NCI-H2107 (cell line): ENCODE measurements around the gene TYW1B.
"Not testable (repeated sequence)": the region's sequence is repeated elsewhere in the genome, so short reads cannot be mapped to it uniquely, and the experiment has no call there.

Experiments
- DNase-seq: peaks from one replicate; lab custom pipeline; 2025; lab: John Stamatoyannopoulos, UW

The TYW1B gene

DNA sequence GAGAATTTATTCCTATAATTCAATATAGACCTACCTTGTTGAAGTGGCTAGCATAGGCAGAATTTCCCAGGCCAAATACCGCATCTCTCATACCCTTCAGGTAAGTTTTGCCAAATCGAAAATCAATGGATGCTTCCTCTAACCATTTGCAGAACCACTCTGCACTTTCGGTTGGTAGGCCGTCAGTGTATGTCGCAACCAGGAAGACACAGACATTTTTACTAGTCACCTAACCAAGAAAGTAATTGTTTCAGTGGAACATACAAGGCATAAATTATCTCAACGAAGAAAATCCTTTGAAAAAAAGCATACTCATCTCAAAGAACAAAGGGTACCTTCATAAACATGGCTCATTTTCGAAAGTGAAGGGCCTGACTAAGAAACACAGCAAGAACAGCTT lies 17.6 kb downstream of the TYW1B start:
- not testable (repeated sequence) for DNase-seq

- DNase-seq: not testable (repeated sequence)
Measured at GRCh38 chr7:72808511-72808910, 19.5 kb downstream of the TYW1B start.

DNA sequence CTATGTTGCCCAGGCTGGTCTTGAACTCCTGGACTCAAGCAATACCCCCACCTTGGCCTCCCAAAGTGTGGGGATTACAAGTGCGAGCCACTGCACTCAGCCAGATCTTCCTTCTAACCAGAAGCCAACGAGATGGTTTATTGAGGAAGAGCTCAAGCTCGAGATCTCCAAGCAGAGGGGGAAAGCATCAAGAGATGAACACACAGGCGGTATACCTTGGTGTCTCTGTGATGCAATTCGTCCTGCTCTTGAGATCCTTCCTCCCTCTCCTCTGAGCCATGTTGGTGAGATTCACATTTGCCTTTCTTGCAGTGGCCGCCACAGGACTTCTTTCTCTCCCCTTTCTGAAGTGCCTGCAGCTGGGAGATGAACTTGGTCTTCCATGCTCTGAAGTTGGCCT lies 21.1 kb downstream of the TYW1B start:
- DNase-seq: not testable (repeated sequence)

GRCh38 chr7:72805526-72806494 lies 22.2 kb downstream of the TYW1B start:
- DNase-seq: no peak

DNA sequence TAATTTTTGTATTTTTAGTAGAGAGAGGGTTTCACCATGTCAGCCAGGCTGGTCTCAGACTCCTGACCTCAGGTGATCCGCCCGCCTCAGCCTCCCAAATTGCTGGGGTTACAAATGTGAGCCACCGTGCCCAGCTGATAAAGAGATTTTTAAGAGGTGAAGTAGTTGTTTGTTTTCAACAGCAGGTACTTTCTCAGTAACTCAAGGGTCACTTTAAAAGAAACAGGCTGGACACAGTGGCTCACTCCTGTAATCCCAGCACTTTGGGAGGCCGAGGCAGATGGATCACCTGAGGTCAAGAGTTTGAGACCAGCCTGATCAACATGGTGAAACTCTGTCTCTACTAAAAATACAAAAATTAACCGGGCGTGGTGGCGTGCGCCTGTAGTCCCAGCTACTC lies 24.2 kb downstream of the TYW1B start:
- not testable (repeated sequence) for DNase-seq

- not testable (repeated sequence) for DNase-seq
Measured at GRCh38 chr7:72801564-72801963, 26.4 kb downstream of the TYW1B start.

DNA sequence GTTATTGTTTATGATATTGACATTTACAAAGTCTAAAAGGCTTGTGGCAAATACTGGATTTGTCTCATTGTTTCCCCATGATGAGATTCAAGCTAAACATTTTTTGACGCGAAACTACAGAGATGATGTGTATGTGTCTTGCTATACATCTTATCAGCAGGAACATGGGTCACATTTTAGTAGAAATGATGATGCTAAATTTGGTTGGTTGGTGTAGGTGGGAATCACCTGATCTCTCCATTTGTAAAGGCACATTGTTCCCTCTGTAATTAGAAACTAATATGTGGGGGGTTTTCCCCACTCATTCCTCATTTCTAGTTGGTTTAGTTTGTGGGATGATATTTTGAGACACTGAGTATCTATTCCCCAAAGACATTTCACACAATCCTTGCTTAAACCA lies 32.6 kb downstream of the TYW1B start:
- not testable (repeated sequence) for DNase-seq

DNA sequence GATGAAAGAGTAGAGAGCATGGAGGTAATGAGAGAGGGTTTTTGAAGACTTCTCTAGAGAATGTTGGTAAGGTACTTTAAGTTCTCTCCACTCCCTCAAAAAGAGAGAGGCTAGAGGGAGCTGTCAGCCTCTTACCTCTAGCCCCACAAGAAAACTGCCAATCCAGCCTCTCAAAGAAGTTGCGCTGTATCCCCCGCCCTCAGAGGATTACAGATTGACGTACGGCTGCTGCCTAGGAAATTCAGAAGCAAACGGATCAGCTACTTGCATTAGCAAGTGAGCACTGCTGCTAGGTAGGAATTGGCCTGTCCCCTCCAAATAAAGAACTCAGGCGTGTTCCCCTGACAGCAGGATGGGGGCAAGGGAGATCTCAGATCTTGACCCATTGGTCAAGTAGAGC lies 34.2 kb downstream of the TYW1B start:
- DNase-seq: no peak

GRCh38 chr7:72790698-72791060 lies 37.3 kb downstream of the TYW1B start:
- not testable (repeated sequence) for DNase-seq

DNA sequence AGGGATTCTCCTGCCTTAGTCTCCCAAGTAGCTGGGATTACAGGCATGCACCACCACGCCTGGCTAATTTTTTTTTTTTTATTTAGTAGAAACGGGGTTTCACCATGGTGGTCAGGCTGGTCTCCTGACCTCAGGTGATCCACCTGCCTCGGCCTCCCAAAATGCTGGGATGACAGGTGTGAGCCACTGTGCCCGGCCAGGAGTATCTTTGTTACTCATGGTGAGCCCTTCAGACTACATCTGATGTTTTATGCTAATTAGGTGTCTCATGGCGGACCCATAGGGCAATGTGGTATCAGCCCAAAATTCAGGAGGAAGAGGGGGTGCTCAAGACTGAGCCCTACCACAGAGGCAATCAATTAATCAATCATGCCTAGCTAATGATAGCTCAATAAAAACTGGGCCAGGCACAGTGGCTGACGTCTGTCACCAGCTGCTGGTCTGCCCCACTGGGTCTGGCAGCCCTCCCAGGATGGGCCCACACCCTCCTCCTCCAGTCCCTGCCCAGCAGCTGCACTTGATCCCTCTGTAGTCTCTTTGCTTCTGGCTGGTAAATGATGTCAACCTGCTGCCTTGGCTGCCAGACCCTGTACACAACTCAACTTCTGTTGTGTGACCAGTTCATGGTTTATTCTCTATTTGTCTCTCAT lies 37.8 kb downstream of the TYW1B start:
- not testable (repeated sequence) for DNase-seq

DNA sequence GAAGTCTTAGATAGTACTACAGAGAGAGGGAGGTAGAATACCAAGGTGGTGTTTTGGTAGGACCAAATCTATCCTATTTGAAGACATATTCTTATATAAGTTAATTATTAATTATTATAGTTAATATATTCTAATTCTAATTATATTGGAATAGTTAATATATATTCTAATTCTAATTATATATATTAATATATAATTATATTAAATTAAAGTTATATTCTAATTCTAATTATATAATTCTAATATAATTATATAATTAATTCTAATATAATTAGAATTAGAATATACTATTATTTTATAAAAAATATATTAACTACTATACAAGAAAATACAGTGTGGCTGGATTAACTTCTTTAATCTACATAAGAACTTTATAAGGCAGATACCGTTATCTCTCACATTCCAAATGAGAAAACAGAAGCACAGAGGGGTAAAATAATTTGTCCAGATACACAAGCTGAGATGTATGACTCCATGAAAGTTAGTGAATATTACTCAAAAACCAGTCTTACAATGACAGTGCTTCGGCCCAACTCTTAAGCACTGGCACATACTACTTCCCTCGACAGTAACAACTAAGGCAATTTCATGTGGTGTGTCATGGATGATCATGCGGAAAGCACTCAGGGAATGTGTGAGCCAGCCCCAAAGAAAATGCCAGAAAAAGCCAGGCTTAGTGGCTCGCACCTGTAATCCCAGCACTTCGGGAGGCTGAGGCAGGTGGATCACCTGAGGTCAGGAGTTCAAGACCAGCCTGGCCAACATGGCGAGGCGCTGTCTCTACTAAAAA lies 42.6 kb downstream of the TYW1B start:
- no peak for DNase-seq

DNA sequence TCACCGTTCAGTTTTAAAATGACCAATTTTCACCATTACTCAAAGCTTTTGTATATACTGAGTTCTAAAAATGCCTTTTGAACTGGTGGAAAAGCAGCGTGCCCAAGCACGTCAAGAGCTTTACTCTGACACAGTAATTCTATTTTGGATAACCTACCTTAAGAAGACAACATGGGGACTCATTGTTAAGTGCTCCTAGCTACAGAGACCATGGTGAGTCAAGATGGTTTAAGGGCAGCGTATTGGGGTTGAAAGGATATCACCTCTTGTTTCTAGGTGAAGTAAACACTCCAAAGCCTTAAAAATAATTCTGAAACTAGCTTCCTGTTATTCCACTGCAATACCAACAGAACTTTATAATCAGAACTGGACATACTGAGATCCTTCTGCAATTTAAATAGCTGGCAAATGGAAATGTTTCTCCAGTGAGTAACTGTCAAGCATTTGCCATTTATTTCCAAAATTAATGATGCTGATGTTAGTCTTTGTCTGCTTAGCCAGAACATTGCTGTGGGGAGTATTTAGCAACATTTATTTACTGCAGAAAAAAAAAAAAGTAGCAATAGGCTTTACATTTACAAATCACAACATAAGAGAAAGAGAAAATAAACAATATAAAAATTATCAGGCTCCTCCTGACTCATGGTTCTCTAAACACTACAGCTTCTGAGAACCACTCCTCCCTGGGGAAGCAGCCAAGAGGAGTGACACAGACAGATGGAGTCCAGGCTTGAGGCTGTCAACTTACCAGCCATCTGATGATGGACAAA lies 44.2 kb downstream of the TYW1B start:
- DNase-seq: not testable (repeated sequence)

GRCh38 chr7:72781631-72782030 lies 46.4 kb downstream of the TYW1B start:
- DNase-seq: no peak

DNA sequence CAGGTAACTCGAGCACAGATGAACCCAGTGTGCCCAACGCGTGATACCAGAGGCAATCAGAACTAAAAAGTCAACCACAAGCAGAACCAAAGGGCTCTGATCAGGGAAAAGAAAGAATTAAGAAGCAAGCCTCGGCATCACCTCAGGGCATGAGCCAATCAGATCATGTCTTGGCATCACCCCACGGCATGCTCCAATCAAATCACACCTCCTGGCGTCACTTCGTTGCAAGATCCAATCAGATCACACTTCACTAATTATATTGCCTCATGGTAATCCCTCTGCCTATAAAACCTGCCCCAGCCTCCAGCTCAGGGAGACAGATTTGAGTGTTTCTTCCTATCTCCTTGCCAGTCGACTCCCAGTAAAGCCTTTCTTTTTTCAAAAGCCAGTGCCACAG lies 46.8 kb downstream of the TYW1B start:
- DNase-seq: no peak

- not testable (repeated sequence) for DNase-seq
Measured at GRCh38 chr7:72780289-72780894, 47.6 kb downstream of the TYW1B start.

GRCh38 chr7:72777167-72777566 lies 50.8 kb downstream of the TYW1B start:
- not testable (repeated sequence) for DNase-seq

DNA sequence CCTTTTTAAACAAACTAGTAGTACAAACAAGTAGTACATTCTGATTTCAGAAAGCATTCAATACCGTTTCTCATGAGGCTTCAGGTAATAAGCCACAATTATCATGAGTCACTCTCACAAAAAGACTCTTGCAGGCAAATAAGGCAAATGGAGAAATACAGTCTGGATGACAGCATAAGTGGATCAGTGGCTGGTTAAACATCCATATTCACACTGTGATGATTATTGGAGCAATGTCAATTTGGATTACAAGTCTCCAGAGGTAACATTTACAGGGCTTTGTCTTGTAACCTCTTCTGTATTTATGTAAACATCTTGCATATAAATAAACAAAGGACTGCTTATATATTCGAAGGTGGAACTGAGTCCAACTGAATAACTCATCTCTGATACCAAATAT lies 55.4 kb downstream of the TYW1B start:
- DNase-seq: not testable (repeated sequence)

- not testable (repeated sequence) for DNase-seq
Measured at GRCh38 chr7:72766994-72767393, 61.0 kb downstream of the TYW1B start.

GRCh38 chr7:72760602-72761001 lies 67.4 kb downstream of the TYW1B start:
- no peak for DNase-seq

DNA sequence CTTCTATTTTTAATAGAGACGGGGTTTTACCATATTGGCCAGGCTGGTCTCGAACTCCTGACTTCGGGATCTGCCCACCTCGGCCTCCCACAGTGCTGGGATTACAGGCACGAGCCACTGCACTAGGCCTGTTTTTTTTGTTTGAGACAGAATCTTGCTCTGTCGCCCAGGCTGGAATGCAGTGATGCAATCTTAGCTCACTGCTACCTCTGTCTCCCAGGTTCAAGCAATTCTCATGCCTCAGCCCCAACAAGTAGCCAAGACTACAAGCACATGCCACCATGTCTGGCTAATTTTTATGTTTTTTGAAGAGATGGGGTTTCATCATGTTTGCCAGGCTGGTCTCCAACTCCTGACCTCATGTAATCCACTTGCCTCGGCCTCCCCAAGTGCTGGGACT lies 73.7 kb downstream of the TYW1B start:
- DNase-seq: no peak

DNA sequence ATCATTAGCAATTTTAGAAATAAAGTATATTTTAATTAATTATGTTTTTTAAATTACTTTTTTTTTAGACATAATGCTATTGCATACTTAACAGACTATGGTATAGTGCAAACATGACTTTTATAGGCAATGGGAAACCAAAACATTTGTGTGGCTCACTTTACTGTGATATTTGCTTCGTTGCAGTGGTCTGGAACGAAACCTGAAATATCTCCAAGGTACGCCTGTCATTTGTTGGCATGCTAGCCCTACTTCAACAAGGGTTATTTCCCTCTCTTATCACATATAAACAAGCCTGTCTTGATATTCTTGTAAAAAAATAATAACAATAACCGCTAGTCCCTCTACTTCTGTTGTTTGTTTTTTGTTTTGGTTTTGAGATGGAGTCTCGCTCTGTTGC lies 74.2 kb downstream of the TYW1B start:
- no peak for DNase-seq
